ENCODE data around the gene AGO3. TPM values are rescaled to one million over a fixed set of nuclear protein-coding genes. Genes with fewer than 3 reads are reported as not detected.

Gene AGO3
- total and polyA plus RNA-seq, 2 of the 13 experiments (the other 11 are each of a cell fraction or from before 2014, with no cell fraction given) = 21.2 to 27.1 TPM

- TF ChIP-seq CTCF (CRISPR knock-in tag; IDR thresholded peaks at IDR 0.05) (peak; percentile 86), ZNF776 (CRISPR knock-in tag; IDR thresholded peaks at IDR 0.05) (0 out of 2 replicates have a peak, but pooled peaks have one; percentile 63), SOX6 (IDR thresholded peaks at IDR 0.05) (no peak), SOX6 (CRISPR knock-in tag; IDR thresholded peaks at IDR 0.05) (peak; percentile 16; the same call in 1 of the 2 replicates), MXD4 (CRISPR knock-in tag; IDR thresholded peaks at IDR 0.05) (peak; percentile 44; the same call in 1 of the 2 replicates), ZSCAN29 (CRISPR knock-in tag; conservative IDR thresholded peaks at IDR 0.05) (no peak), TMF1 (CRISPR knock-in tag; IDR thresholded peaks at IDR 0.05; ENCODE audit: low read depth) (no peak), RCOR2 (CRISPR knock-in tag; IDR thresholded peaks at IDR 0.05) (no peak), ZNF224 (CRISPR knock-in tag; IDR thresholded peaks at IDR 0.05) (no peak), ZBTB3 (CRISPR knock-in tag; IDR thresholded peaks at IDR 0.05; ENCODE audit: borderline replicate concordance, low read depth) (no peak), CENPBD1 (CRISPR knock-in tag; IDR thresholded peaks at IDR 0.05; ENCODE audit: borderline replicate concordance, low read depth) (no peak), ZBED4 (CRISPR knock-in tag; IDR thresholded peaks at IDR 0.05; ENCODE audit: borderline replicate concordance) (no peak), CSRNP2 (CRISPR knock-in tag; conservative IDR thresholded peaks at IDR 0.05; ENCODE audit: low read depth) (no peak), ZNF574 (CRISPR knock-in tag; IDR thresholded peaks at IDR 0.05) (peak; percentile 43; the same call in 1 of the 2 replicates), HDAC1 (CRISPR knock-in tag; IDR thresholded peaks at IDR 0.05) (0 out of 2 replicates have a peak, but pooled peaks have one; percentile 27), ZNF337 (CRISPR knock-in tag; IDR thresholded peaks at IDR 0.05; ENCODE audit: borderline replicate concordance, low read depth) (no peak), ZMYM4 (CRISPR knock-in tag; IDR thresholded peaks at IDR 0.05) (peak; percentile 32; the same call in 1 of the 2 replicates), NR2C2 (CRISPR knock-in tag; IDR thresholded peaks at IDR 0.05; ENCODE audit: borderline replicate concordance) (no peak), THAP11 (CRISPR knock-in tag; IDR thresholded peaks at IDR 0.05) (peak; percentile 59)
These were observed 168.9 kb downstream of the AGO3 start (continued) for GRCh38 chr1:36099681-36100341.
